Upper lobe of left lung (tissue), 4 donors: ENCODE measurements around the gene NBEA.

Source experiments
- CTCF ChIP-seq, 6 experiments: fragments of 450-650 bp in 4 of 6; fragments of 200-600 bp in 2 of 6; sonication (generic) in 2 of 6; IDR thresholded peaks; one replicate each; pipeline ENCODE4 v1.5.1; 2016 to 2019; ENCODE audit warnings: antibody characterized with exemption in 6 of 6
- EP300 ChIP-seq, 4 donors: sonication (generic); formaldehyde crosslinking; IDR thresholded peaks; one replicate each; pipeline ENCODE4 v1.5.1; 2017; ENCODE audit warnings: antibody characterized with exemption in 4 of 4, control low read depth in 2 of 4

DNA sequence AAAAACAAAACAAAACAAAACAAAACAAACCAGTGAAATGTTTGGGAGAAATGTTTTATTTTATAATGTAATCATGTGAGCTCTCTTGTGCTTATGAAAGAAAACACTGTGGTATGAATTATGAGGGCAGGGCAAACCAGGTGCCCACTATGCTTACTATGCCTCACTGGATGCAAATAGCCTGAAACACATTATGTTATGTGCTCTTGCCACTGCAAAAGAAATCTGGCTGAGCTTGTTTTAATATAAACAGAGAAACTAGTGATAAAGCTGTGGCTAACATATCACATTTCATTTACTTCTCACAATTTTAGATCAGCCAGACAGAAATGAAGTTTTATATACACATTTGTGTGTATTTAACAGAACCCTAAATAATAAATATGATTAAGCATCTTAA is 8.7 kb upstream of the NBEA start:
- TF ChIP-seq CTCF (IDR thresholded peaks at IDR 0.05) (no peak), EP300 (IDR thresholded peaks at IDR 0.05) (no peak)
